ENCODE results near the gene CACNA1I.

DNA sequence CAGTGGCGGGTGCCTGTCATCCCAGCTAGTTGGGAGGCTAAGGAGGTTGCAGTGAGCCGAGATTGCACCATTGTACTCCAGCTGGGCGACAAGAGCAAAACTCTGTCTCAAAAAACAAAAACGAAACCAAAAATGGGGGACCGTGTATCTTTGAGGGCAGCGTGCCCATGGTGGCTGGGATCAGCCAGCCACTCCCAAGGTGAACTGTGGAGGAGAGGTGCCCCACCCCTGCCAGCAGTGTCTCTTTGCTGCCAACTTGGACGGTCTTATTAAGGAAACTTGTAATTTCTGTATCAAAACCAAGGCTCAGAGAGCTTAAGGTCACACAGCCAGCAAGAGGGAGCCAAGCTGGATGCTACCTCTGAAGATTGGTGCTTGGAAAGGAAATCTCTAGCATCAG is 147.7 kb downstream of the CACNA1I start:
- no peak for TF ChIP-seq EP300 (IDR thresholded peaks at IDR 0.05)
- no peak for TF ChIP-seq POLR2A (IDR thresholded peaks at IDR 0.05)
- TF ChIP-seq, protein P1, sequence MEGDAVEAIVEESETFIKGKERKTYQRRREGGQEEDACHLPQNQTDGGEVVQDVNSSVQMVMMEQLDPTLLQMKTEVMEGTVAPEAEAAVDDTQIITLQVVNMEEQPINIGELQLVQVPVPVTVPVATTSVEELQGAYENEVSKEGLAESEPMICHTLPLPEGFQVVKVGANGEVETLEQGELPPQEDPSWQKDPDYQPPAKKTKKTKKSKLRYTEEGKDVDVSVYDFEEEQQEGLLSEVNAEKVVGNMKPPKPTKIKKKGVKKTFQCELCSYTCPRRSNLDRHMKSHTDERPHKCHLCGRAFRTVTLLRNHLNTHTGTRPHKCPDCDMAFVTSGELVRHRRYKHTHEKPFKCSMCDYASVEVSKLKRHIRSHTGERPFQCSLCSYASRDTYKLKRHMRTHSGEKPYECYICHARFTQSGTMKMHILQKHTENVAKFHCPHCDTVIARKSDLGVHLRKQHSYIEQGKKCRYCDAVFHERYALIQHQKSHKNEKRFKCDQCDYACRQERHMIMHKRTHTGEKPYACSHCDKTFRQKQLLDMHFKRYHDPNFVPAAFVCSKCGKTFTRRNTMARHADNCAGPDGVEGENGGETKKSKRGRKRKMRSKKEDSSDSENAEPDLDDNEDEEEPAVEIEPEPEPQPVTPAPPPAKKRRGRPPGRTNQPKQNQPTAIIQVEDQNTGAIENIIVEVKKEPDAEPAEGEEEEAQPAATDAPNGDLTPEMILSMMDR (IDR thresholded peaks at IDR 0.05): no peak
